HG03064 (cell line): ENCODE data around the gene KY.

Source experiments
- ATAC-seq: cut with Tn5 transposase; IDR thresholded peaks from one replicate; pipeline ENCODE4 v1.9.1; 2021; ENCODE audit warnings: low read depth; ENCODE audit not compliant: unreplicated experiment

KY gene

GRCh38 chr3:134675726-134676256 lies 25.0 kb upstream of the KY start:
- no peak for ATAC-seq

GRCh38 chr3:134672571-134672970 lies 21.7 kb upstream of the KY start:
- no peak for ATAC-seq

GRCh38 chr3:134667956-134668355 lies 17.1 kb upstream of the KY start:
- ATAC-seq = no peak

GRCh38 chr3:134667406-134667805 lies 16.6 kb upstream of the KY start:
- ATAC-seq = no peak

GRCh38 chr3:134666885-134667284 lies 16.1 kb upstream of the KY start:
- ATAC-seq = no peak

- no peak for ATAC-seq
Measured at GRCh38 chr3:134666466-134666865, 15.6 kb upstream of the KY start.

- no peak for ATAC-seq
Measured at GRCh38 chr3:134666052-134666451, 15.2 kb upstream of the KY start.

GRCh38 chr3:134665243-134665642 lies 14.4 kb upstream of the KY start:
- no peak for ATAC-seq

- no peak for ATAC-seq
Measured at GRCh38 chr3:134663721-134664456, 13.1 kb upstream of the KY start.

GRCh38 chr3:134660046-134660441 lies 9.2 kb upstream of the KY start:
- ATAC-seq = no peak

- no peak for ATAC-seq
Measured at GRCh38 chr3:134659391-134660045, 8.7 kb upstream of the KY start.

GRCh38 chr3:134658555-134658954 lies 7.7 kb upstream of the KY start:
- no peak for ATAC-seq

- ATAC-seq = no peak
Measured at GRCh38 chr3:134656211-134656800, 5.5 kb upstream of the KY start.

- ATAC-seq = no peak
Measured at GRCh38 chr3:134655706-134656105, 4.9 kb upstream of the KY start.

GRCh38 chr3:134654031-134654430 lies 3.2 kb upstream of the KY start:
- ATAC-seq = no peak

- ATAC-seq = no peak
Measured at GRCh38 chr3:134652886-134653630, 2.2 kb upstream of the KY start.

- no peak for ATAC-seq
Measured at GRCh38 chr3:134652409-134652831, 1.6 kb upstream of the KY start.

GRCh38 chr3:134651347-134652041 lies 672 bp upstream of the KY start:
- ATAC-seq = no peak

- no peak for ATAC-seq
Measured at GRCh38 chr3:134649106-134649705, 1.6 kb downstream of the KY start.
